A549 (cell line): ENCODE data around the gene SLC1A6.

ENCODE experiments used
- CBX2 ChIP-seq: fragments of 200-600 bp; sonication (generic); IDR thresholded peaks from 2 replicates; pipeline ENCODE4 v1.6.1; 2016; ENCODE audit warnings: low read depth, mild to moderate bottlenecking, borderline replicate concordance
- CEBPB ChIP-seq, 2 experiments: fragments of >200 bp in 1 of 2; sonication (Bioruptor Twin) in 1 of 2; formaldehyde crosslinking in 1 of 2; IDR thresholded peaks; 2 replicates each; pipeline ENCODE4 v1.6.1; 2012 to 2016
- ELK1 ChIP-seq: fragments of 150-350 bp; IDR thresholded peaks from 2 replicates; pipeline ENCODE4 v1.6.1; 2014; ENCODE audit warnings: low read depth, mild to moderate bottlenecking, low read length
- POLR2A ChIP-seq: IDR thresholded peaks from 2 replicates; pipeline ENCODE4 v1.6.1; 2012; ENCODE audit warnings: mild to moderate bottlenecking, low read length

DNA sequence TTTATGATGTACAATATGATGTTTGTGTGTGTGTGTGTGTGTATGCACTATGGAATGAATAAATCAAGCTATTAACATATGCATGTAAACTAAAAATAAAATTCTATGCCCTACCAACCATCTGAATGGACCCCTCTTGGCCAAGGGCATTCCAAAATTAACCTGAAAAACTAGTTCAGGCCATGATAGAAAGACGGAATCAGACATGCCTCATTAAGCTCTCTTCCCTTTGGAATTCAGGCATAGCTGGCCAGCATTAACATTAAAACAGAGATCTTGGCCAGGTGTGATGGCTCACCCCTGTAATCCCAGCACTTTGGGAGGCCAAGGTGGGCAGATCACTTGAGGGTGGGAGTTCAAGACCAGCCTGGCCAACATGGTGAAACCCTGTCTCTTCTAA, 18.3 kb upstream of the SLC1A6 start:
- TF ChIP-seq POLR2A (no peak), CEBPB (IDR thresholded peaks at IDR 0.05) (no peak), ELK1 (no peak), CBX2 (no peak)
